Pancreas (tissue), 10 donors: ENCODE results near the gene HOXA9. TPM values are rescaled to one million over a fixed set of nuclear protein-coding genes. Genes with fewer than 3 reads are reported as not detected.

ENCODE experiments used
- ATAC-seq, 4 donors: fragments of 200-7000 bp; cut with Tn5 transposase; one replicate each; pipeline versions ENCODE4 v1.8.0 to v1.9.1; 2020; ENCODE audit warnings: mild to moderate bottlenecking in 4 of 4, moderate library complexity in 4 of 4
- DNase-seq, 6 donors: peaks; one replicate each; pipeline ENCODE4 v3.0.0-alpha.2; 2020
- FAIRE-seq: peaks from 2 replicates; lab custom pipeline; 2012; peaks lifted over from hg19 to GRCh38; lab: Jason Lieb, UNC
- H3K27ac ChIP-seq, 4 donors: fragments of 200-600 bp; sonication (generic); 1 replicate in 3 of 4; 2 replicates in 1 of 4; pipeline versions ENCODE4 v1.5.0 to v1.8.0; 2020
- H3K27me3 ChIP-seq, 4 donors: fragments of 200-600 bp; one replicate each; pipeline ENCODE4 v1.8.0; 2021
- H3K36me3 ChIP-seq, 3 donors: fragments of 200-600 bp; sonication (generic) in 1 of 3; one replicate each; pipeline versions ENCODE4 v1.5.0 to v1.8.0; 2020 to 2021
- H3K4me1 ChIP-seq, 3 donors: fragments of 200-600 bp; one replicate each; pipeline ENCODE4 v1.8.0; 2021
- H3K4me3 ChIP-seq, 4 donors: fragments of 200-600 bp; sonication (generic) in 2 of 4; one replicate each; pipeline versions ENCODE4 v1.5.0 to v1.8.0; 2020 to 2021
- H3K9me3 ChIP-seq, 4 donors: fragments of 200-600 bp; one replicate each; pipeline ENCODE4 v1.8.0; 2021
- WGBS, 2 donors: extraction: QIAGEN DNeasy Blood & Tissue Kit; methylation state at CpG; one replicate each; pipeline ENCODE4 v1.1.7; 2013; 5-methylcytosine and 5-hydroxymethylcytosine counted together
- intact Hi-C, 3 donors: fragments of 100-400 bp; cut with DNase I; formaldehyde crosslinking; loops; one replicate each; pipeline versions ENCODE4 v1.11.1 to v1.14.2; 2022
- polyA plus RNA-seq, 2 donors: library from polyadenylated mRNA; stranded (reverse); fragments of 200-250 nt; gene quantifications; one replicate each; pipeline ENCODE4 v1.2.3, GENCODE V29; 2013
- total RNA-seq, 6 donors: library from RNA; stranded (reverse); fragmentation: NEBNext Ultra II Directional in 4 of 6; extraction: Animal tissue kit (Norgen Biotek cat#: 25700) in 4 of 6; gene quantifications; one replicate each; pipeline versions ENCODE4 v1.2.1 to v1.2.4, GENCODE V29; 2021 to 2023
- TF ChIP-seq, protein P1 (sequence below), 4 donors: fragments of 200-600 bp; sonication (generic) in 3 of 4; IDR thresholded peaks; one replicate each; pipeline versions ENCODE4 v1.5.0 to v1.8.0; 2021; ENCODE audit warnings: antibody characterized with exemption in 4 of 4
- donor health status: healthy with polysubstance abuse.
- donor health status: DM: no; HTN: no; CAD: no; lungs with moderate emphysema.
- donor health status: DM: no; HTN: no; CAD: no.
- donor health status: control.
- donor health status: control.
- donor health status: Bipolar disorder and iron deficiency.
- donor health status: DM: yes; HTN: yes; CAD: no.
- donor health status: DM: no; HTN: no; CAD: no.
- donor health status: DM: no; HTN: no; CAD: no.
- donor health status: DM: yes; HTN: yes; CAD: no.

Gene HOXA9
- total and polyA plus RNA-seq, 8 donors, result 0.09 to 0.13 TPM; not detected in 6

DNA sequence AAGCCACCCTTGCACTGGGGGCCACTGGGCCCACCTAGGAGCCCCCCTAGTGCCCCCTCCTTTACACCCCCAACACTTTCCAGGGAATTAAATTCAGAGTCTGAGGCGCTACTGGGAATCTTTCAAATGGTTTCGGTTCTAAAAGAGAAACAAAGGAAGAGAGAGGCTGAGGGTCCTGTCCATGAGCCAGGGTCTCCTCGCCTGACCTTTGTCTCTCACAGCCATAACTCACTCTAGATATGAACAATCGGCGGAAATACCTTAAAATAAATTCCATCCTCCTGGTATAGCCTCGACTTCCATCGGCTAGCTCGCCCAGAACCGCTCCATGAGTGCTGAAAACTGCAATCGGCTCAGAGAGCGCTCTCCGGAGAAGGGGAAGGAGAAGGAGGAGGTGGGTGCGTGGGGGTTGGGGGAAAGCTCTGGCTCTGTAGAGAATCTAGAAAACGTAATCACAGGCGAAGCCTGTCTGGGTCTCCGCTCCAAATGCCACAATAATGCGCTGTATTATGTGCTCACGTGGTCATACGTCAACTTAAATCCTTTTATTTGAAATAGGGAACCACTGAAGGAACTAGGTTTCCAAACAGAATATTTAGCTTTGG is 47.3 kb downstream of the HOXA9 start:
- DNase-seq, result no peak
- no peaks in the 10 kb centered on the region for H3K36me3 ChIP-seq
- H3K27me3 ChIP-seq, result peaks cover 0 to 51% (median 4%) of the 10 kb centered on the region in 4 donors
- H3K4me1 ChIP-seq, result peaks cover 0 to 3% (median 0%) of the 10 kb centered on the region in 3 donors
- TF ChIP-seq, protein P1, sequence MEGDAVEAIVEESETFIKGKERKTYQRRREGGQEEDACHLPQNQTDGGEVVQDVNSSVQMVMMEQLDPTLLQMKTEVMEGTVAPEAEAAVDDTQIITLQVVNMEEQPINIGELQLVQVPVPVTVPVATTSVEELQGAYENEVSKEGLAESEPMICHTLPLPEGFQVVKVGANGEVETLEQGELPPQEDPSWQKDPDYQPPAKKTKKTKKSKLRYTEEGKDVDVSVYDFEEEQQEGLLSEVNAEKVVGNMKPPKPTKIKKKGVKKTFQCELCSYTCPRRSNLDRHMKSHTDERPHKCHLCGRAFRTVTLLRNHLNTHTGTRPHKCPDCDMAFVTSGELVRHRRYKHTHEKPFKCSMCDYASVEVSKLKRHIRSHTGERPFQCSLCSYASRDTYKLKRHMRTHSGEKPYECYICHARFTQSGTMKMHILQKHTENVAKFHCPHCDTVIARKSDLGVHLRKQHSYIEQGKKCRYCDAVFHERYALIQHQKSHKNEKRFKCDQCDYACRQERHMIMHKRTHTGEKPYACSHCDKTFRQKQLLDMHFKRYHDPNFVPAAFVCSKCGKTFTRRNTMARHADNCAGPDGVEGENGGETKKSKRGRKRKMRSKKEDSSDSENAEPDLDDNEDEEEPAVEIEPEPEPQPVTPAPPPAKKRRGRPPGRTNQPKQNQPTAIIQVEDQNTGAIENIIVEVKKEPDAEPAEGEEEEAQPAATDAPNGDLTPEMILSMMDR (IDR thresholded peaks at IDR 0.05), result no peak
- no peak overlapping the region for H3K27ac ChIP-seq
- H3K9me3 ChIP-seq, result no peaks in the 10 kb centered on the region
- 31 to 43% methylated on average over 19 of the region's 19 CpGs for WGBS, 2 donors
- H3K4me3 ChIP-seq, result peak overlapping the region in 1 of 4 donors; percentile 14
- intact Hi-C loops, result no loop called here
- FAIRE-seq, result no peak
- no peak for ATAC-seq

DNA sequence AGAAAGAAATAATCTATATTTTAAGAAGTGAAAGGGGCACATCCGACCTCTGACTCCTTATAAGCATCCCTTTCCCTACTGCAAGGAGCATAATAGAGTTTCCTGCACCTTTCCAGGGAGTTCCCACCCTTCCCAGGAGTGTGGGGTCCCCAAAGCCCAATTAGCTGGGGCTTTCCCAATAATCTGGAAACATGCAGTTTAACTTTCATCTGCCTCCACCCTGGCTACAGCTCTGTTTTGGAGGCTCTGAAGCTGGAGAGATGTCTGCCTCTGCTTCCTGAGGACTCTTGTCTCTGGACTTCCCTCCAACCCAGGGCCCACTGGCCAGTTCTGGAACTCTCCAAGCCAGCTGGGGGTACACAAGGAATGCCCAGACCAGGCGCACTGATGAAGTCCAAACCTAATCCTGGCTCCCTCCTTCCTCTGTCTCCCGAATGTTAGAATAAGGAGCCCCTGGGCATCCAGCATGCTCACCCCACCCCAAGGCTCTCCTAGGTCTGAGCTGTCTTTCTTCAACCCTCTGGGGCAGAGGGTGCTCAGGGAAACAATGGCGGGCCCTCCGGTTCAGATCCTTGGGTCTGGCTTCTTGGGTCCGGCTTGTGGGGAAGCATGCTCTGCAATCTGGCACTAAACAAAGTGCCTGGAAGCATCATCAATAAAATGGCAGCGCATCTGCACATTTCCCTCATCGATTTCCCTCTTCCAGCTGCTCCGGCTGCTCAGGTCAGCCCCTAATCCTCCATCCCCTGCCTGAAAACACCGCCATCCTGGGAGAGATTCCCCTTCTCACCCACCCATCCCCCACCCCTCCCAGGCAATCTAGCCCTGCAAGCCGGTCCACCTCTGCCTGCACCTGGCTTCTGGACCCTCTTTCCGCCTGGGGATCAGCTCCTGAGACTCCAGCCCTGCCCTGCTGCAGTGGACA is 48.1 kb downstream of the HOXA9 start:
- FAIRE-seq (no peak), ATAC-seq (no peak), DNase-seq (peak in 1 of 6 donors; percentile 34)
- Histone ChIP-seq H3K4me1 (no peaks in the 10 kb centered on the region), H3K36me3 (no peaks in the 10 kb centered on the region), H3K9me3 (no peaks in the 10 kb centered on the region), H3K4me3 (peak overlapping the region in 1 of 4 donors; percentile 34), H3K27me3 (peaks cover 0 to 53% (median 4%) of the 10 kb centered on the region in 4 donors), H3K27ac (no peak overlapping the region)
- TF ChIP-seq, protein P1 (IDR thresholded peaks at IDR 0.05), result no peak
- WGBS, 2 donors, result 12 to 29% methylated on average over 12 of the region's 12 CpGs
- intact Hi-C loops, result no loop called here

DNA sequence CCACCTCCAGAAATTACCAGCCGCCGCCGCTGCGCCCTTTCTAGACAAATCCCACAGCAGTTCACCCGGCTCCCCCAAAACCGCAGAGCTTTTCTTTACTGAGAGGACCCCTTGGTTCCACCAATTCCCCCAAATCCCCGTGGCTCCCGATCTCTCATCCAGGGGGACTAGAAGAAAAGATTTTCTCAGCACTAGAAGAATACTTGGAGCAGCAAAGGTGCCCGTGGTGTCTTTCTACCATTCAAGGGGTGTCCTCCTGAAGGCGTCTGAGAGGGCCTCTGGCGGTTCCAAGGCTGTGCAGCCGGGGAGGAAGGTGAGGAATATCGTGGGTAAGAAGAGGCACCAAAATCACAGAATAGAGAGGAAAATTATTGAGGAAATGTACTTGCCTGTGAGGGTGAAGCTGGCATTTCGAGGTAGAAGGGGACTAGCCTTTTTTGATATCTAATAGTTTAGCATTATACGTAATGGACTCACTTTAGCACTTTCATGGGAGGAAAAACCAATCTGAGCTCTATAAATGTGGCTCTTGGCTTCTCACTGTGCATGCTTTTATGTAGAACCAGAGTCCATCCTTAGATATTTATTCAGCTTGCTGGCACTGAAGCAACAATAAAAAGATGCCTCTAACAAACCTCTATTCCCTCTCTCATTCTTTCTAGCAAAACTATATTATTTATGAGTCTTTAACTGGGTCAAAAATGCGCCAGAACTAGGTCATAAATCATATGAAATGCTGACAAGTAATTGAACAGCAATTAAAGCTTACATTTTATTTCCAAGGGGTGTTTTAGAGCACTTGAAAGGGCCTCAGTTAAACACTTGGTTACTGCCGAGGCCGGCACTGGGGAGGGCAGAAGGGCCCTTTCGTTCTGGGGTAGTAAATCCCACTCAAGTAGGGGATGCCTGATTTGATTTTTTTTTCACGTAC is 49.0 kb downstream of the HOXA9 start:
- FAIRE-seq (no peak), ATAC-seq (no peak), DNase-seq (no peak)
- TF ChIP-seq, protein P1 (IDR thresholded peaks at IDR 0.05), result no peak
- Histone ChIP-seq H3K27ac (no peak overlapping the region), H3K36me3 (no peaks in the 10 kb centered on the region), H3K4me3 (peak overlapping the region in 2 of 4 donors; percentile 19 to 34), H3K27me3 (peaks cover 0 to 60% (median 2%) of the 10 kb centered on the region in 4 donors), H3K9me3 (no peaks in the 10 kb centered on the region), H3K4me1 (no peaks in the 10 kb centered on the region)
- intact Hi-C loops, result no loop called here
- WGBS, 2 donors, result 33 to 47% methylated on average over 20 of the region's 20 CpGs

DNA sequence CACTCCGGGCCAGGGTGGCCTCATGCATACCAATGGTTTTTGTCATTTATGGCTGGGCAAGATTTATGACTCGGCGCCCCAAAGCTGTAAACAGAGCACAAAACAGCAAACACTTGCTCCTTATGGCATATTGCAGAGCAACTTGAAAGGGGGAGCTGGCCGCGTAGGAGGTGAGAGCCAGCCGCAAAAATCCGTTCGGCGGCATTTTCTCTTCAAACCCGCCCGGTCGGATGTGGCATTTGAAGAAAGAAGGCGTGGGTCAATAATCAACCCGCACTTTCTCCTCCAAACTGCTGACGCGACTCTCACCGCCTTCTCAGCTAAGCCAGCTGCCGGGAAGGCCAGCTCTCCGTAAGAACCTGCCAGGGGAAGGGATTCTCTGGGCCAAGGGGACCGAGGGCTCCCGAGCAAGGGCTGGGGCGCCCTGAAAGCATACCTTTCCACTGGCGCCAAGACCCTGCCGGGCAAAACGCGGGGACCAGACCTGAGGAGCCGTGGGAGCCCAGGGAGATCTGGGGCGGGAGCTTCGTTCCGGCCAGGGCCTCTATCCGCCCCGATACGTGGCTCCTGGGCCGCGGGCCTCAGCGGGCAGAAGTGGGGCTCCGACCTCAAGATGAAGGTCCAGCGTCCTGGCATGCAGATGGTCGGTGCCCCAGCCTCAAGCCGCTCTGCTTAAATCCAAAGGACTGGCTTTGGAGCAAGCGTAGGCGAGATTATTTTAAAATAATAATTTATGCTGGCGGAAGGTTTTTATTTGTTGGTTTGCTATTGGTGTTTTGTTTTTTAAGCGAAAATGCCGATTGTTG is 49.9 kb downstream of the HOXA9 start:
- peak overlapping the region in 2 of 4 donors; percentile 44 for H3K27ac ChIP-seq
- no peaks in the 10 kb centered on the region for H3K36me3 ChIP-seq
- ATAC-seq, result peak in 3 of 4 donors; percentile 9 to 29 (median 28)
- H3K27me3 ChIP-seq, result peaks cover 0 to 59% (median 2%) of the 10 kb centered on the region in 4 donors
- peak overlapping the region in 3 of 4 donors; percentile 2 to 34 (median 19) for H3K4me3 ChIP-seq
- intact Hi-C loops, result no loop called here
- DNase-seq, result peak in 1 of 6 donors; percentile 60
- H3K4me1 ChIP-seq, result no peaks in the 10 kb centered on the region
- WGBS, 2 donors, result 15 to 19% methylated on average over 45 of the region's 45 CpGs
- TF ChIP-seq, protein P1 (IDR thresholded peaks at IDR 0.05), result no peak
- no peak for FAIRE-seq
- no peaks in the 10 kb centered on the region for H3K9me3 ChIP-seq
